ENCODE measurements around the gene GPA33.

GPA33 gene

DNA sequence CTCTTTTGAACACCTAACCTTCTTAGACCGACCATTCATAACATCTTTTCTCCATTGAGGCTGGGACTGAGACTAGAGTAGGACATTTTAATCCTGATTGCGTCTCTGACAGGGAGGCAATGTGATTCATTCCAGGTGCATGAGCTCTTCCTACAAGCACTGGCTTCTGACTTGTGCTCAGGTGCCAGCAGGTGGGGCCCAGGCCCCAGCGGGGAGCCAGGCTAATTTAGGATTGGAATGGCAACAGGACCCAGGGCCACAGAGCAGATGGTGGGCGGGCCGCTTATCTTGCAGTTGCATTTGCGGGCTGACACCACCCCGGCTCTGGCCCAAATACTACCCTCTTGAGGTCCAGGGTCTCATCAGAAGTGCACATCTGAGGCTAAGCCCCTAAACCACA, 4.1 kb downstream of the GPA33 start:
- DNase-seq (ENCODE audit: low spot score), result no peak

DNA sequence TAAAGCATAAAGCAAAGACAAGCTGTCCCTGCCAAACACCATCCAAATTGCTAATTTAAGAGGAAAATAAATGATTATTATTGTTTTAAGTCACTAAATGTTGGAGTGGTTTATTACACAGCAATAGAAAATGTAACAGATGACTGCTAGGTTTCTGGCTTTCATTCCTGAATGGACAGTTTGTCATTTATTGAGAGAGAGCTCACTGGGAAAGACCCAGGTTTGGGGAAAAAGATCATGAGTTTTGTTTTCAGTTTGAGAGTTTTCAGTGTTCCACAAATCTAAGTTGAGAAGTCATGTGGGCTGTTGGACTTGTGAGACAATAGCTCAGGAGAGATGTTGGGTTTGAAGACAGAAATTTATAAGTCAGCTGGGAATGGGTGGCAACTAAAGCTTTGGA, 5.4 kb downstream of the GPA33 start:
- no peak for DNase-seq (ENCODE audit: low spot score)

DNA sequence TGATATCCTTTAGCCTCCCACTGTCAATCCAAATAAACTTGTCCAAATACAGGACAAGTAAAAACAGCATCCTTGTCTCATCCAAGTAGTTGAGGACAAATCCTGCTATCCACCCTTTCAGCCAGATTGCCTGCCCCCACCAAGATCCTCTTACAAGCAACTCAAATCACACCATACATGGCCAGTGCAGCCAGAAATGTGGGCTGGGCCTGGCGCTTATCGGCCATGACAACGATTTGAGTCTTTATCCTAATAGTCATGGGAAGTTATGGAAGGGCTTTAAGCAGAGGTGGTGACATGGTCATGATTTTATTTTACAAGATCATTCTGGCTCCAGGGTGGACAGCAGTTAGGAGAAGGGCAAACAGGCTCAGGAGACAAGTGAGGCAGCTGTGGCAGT, 6.3 kb downstream of the GPA33 start:
- DNase-seq (ENCODE audit: low spot score), result no peak

- DNase-seq (ENCODE audit: low spot score), result no peak
Measured at GRCh38 chr1:167083066-167083665, 7.0 kb downstream of the GPA33 start.

GRCh38 chr1:167082511-167083027, 7.6 kb downstream of the GPA33 start:
- DNase-seq (ENCODE audit: low spot score), result no peak

DNA sequence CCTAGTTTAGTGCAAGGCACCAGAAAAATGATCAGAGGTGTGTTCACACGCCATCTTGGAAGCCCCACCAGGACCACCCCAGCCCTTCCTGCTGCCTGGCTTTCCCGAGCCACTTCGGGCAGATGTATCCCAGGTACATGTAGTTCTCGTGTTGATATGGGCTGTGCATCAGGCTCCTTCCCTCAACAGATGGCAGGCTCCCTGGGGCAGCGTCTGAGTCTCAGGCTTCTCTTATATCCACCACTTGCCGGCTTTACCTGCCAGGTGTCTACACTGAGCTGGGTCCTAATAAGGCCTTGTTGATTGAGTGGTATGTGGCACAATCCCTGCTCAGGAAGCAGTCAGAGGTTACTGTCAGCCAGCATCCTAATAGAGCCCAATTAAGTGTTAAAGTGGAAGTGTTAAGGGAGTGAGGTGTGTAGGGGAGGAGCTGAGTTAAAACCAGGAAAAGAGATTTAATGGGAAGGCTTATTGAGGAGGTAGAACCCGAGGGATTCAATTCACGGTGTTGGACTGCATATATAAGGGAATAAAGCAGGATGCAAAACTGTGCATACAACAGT, 8.5 kb downstream of the GPA33 start:
- no peak for DNase-seq (ENCODE audit: low spot score)

- no peak for DNase-seq (ENCODE audit: low spot score)
Measured at GRCh38 chr1:167077868-167078210, 12.3 kb downstream of the GPA33 start.

DNA sequence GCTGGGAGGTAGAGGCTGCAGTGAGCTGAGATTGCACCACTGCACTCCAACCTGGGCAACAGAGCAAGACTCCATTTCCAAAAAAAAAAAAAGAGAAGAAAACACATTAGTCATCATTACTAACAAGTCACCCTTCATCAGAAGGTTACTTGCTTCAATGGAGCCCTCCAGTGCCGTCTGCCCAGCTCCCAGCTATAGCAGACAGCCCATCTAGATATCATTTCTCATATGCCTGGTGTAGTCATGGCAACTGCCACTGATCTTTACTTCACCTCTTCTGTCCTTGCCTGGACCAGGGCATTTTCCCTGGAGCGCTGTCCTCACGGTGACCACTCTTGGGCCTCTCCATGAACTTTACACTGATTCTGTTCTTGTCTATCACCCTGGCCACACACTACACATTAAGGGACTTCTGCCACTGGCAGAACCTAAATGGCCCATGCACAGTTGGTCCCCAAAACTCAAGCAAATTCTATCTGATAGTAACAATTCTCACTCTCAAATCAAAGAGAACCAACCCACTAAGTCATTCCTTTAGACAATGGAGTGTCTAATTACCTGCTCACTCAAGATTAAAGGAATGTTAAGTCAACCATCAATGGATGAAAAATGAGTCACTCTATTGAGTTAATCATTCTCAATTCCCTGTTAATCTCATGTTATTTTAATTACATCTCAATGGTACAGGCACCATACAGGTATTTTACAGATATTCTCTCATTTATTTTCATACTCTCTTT, 12.9 kb downstream of the GPA33 start:
- no peak for DNase-seq (ENCODE audit: low spot score)

- DNase-seq (ENCODE audit: low spot score), result no peak
Measured at GRCh38 chr1:167076136-167076710, 14.0 kb downstream of the GPA33 start.

- no peak for DNase-seq (ENCODE audit: low spot score)
Measured at GRCh38 chr1:167071286-167071685, 18.9 kb downstream of the GPA33 start.

DNA sequence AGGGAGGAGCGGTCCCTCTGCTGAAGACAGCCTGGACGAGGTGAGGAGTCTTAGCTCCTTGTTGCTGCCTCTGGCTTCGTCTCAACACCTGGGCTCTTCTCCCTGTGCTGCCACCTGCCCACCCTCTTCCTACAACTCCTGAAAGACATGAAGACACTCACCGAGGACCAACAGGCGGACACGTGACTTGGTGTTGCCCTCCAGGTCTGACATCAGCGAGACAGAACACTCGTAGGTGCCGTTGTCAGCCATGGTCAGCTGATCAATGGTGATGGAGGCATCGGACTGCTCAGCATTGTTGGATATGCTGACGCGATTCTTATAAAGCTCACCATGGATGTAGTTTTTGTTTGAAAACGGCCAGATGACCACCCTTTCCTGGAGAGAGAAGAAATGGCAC, 21.4 kb downstream of the GPA33 start:
- DNase-seq (ENCODE audit: low spot score), result no peak

DNA sequence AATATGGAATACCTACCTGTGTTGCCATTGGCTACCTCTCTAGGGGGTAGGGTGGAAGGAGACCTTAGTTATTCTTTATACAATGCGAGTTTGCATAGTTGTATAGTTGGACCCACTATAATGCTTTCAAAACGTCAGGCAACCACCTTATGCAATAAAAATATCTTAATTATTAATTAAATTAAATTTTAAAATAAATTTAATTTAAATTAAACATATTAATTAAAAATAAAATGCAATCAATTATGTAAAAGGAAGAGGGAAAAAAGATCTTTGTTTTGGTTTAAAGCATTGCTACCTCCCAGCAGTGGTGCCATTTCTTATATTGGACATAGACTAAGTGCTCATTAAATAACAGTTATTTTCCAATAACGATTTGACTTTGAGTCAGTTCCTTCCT, 22.3 kb downstream of the GPA33 start:
- no peak for DNase-seq (ENCODE audit: low spot score)

- peak; percentile 57 for DNase-seq (ENCODE audit: low spot score)
Measured at GRCh38 chr1:167066333-167067122, 23.6 kb downstream of the GPA33 start.

DNA sequence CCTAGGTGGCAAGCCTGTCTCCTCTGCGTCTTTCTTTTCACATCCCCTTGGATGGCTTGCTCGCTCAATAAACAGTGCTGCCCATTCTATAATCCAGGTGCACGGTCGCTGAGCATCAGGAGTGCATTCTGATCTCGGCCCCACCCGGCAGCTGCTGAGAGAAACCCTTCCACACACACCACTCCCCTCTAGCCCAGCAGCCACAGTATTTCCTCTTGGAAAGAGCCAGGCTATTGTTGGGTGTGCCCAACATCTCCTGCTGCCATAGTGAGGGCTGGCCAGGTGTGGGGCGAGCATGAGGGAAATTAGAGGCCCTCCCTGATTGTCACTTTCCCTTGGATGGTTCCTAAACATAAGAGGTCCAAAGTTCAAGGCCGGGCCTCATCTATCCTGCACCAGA, 24.7 kb downstream of the GPA33 start:
- DNase-seq (ENCODE audit: low spot score), result no peak

- DNase-seq (ENCODE audit: low spot score), result no peak
Measured at GRCh38 chr1:167064621-167065020, 25.6 kb downstream of the GPA33 start.

DNA sequence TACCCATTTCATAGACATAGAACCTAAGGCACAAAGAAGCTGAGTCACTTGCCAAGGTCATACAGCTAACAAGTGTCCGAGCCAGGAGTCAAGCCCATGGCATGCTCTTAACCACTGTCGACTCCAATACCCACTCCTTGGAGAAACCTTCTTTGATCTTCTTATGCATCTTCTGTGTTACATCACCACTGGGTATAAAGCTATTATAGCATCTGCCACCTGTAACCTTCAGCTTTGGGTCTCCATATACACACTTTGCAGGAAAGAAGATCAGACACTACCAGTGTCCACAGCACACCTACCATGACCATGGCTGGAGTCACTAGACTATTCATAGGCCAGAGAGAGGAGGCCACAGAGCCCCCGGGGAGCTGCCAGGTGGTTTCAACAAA, 29.1 kb downstream of the GPA33 start:
- DNase-seq (ENCODE audit: low spot score), result no peak

- DNase-seq (ENCODE audit: low spot score), result peak; percentile 19
Measured at GRCh38 chr1:167060141-167061072, 29.8 kb downstream of the GPA33 start.

DNA sequence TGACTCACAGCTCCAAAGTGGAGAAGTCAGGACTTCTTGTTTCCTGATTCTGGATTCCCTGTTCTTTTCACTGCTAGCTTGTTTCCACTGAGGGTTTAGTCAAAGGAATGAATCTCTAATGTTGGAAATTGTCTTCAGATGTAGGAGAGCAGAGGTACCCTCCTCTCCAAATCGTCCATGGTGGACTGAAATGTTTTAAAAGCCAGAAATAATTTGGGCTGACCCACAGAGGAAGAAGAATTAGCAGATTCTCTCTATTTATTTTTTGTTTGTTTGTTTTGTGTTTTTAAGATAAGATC, 30.4 kb downstream of the GPA33 start:
- no peak for DNase-seq (ENCODE audit: low spot score)

DNA sequence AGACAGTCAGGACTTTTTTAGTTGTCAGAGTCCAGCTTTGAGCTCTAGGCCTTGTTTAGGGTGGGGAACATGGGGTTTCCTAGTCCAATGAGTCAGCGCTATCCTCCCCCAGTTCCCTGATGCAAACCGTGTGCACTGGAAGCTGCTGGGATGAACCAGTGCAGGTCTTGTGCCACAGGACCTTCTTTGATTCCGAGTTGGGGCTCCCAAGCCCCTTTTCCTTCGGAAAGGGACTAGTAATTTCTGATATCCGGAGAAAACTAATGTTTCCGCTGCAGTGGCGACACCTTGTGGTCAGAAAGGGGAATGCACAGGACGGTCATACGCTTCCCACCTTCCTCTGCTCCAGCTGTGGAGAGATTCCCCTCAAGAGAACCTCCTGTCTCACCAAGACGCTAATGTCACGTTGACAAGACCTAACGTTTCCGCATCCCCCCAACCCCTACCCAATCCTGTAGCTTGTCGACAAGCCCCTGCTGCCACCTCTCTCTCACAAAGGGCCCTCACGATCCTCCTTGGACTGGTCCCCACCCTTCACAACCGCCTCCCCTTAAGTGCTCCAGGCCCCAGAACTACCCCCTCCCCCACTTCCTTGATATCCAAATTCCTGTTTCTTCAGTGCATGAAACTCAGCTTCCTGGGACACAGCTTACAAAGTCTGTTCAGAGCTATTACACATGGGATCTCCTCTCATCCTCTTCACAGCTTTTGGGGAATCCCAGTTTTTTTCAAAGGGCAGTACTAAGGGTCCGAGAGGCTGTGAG, 30.9 kb downstream of the GPA33 start:
- DNase-seq (ENCODE audit: low spot score), result peak; percentile 72

DNA sequence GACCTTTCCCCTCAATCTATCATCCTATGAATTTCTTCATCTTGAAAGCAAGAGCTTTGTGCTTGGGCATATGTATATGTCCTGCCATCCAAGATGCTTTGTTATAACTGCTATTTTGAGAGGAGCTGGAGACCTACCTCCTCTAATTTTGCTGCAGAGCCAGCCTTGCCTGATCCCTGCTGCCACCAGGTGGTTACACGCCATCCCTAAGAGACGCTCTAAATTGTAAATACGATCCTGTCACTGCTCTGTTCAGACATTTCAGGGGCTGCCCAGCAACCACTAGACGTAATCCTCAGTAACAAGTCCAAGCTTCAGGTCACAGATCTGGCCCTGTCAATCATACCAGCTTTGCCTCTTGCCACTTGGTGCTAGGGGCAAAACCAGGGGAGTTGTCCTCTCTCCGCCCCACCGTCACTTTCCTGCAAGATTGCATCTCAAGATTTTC, 32.9 kb downstream of the GPA33 start:
- peak; percentile 75 for DNase-seq (ENCODE audit: low spot score)
